SKM-1 treated with dmso at 0.1 percent for 144 hours (cell line): Measurements from ENCODE around the gene PEX5L.

Experiments
- DNase-seq: peaks from one replicate; lab custom pipeline; 2025; ENCODE audit not compliant: unreplicated experiment; lab: John Stamatoyannopoulos, UW

Gene PEX5L

GRCh38 chr3:179902061-179902460 lies 134.7 kb downstream of the PEX5L start:
- DNase-seq = no peak

- peak; percentile 1 for DNase-seq
Measured at GRCh38 chr3:179898024-179898423, 138.7 kb downstream of the PEX5L start.

GRCh38 chr3:179897231-179897630 lies 139.5 kb downstream of the PEX5L start:
- no peak for DNase-seq

- no peak for DNase-seq
Measured at GRCh38 chr3:179896507-179896906, 140.2 kb downstream of the PEX5L start.

GRCh38 chr3:179895330-179895729 lies 141.4 kb downstream of the PEX5L start:
- no peak for DNase-seq

GRCh38 chr3:179887295-179887943 lies 149.3 kb downstream of the PEX5L start:
- no peak for DNase-seq

GRCh38 chr3:179885950-179886349 lies 150.8 kb downstream of the PEX5L start:
- DNase-seq = no peak

- no peak for DNase-seq
Measured at GRCh38 chr3:179884136-179884535, 152.6 kb downstream of the PEX5L start.

- DNase-seq = no peak
Measured at GRCh38 chr3:179882292-179882691, 154.4 kb downstream of the PEX5L start.

- no peak for DNase-seq
Measured at GRCh38 chr3:179881791-179882190, 154.9 kb downstream of the PEX5L start.

GRCh38 chr3:179880868-179881267 lies 155.9 kb downstream of the PEX5L start:
- DNase-seq = no peak

GRCh38 chr3:179876440-179876839 lies 160.3 kb downstream of the PEX5L start:
- no peak for DNase-seq

- no peak for DNase-seq
Measured at GRCh38 chr3:179872842-179873241, 163.9 kb downstream of the PEX5L start.

GRCh38 chr3:179871782-179872181 lies 165.0 kb downstream of the PEX5L start:
- DNase-seq = no peak

GRCh38 chr3:179868715-179869114 lies 168.0 kb downstream of the PEX5L start:
- DNase-seq = no peak

GRCh38 chr3:179867961-179868360 lies 168.8 kb downstream of the PEX5L start:
- DNase-seq = no peak

GRCh38 chr3:179865861-179866505 lies 170.8 kb downstream of the PEX5L start:
- no peak for DNase-seq

- no peak for DNase-seq
Measured at GRCh38 chr3:179861953-179862352, 174.8 kb downstream of the PEX5L start.

GRCh38 chr3:179861292-179861691 lies 175.4 kb downstream of the PEX5L start:
- DNase-seq = no peak

- no peak for DNase-seq
Measured at GRCh38 chr3:179860275-179861107, 176.2 kb downstream of the PEX5L start.

- peak; percentile 65 for DNase-seq
Measured at GRCh38 chr3:179853176-179853575, 183.6 kb downstream of the PEX5L start.
